Neuronal stem cell (in vitro differentiated cells): ENCODE measurements around the gene SERPINB1.

Experiments
- DNase-seq: peaks from one replicate; pipeline ENCODE4 v3.0.0-alpha.2; 2013; ENCODE audit warnings: low spot score
- H2AFZ ChIP-seq: one replicate; pipeline ENCODE4 v1.6.1; 2013; ENCODE audit warnings: mild to moderate bottlenecking, low read length, inconsistent platforms
- H2AK5ac ChIP-seq: 2 replicates; pipeline ENCODE4 v1.6.1; 2013; ENCODE audit warnings: low read depth, mild to moderate bottlenecking, inconsistent platforms, low read length, moderate library complexity, mixed read lengths
- H2BK120ac ChIP-seq: 2 replicates; pipeline ENCODE4 v1.6.1; 2013; ENCODE audit warnings: low read depth, mild to moderate bottlenecking, inconsistent platforms, low read length, moderate library complexity, mixed read lengths
- H2BK12ac ChIP-seq: one replicate; pipeline ENCODE4 v1.6.1; 2013; ENCODE audit warnings: low read length, inconsistent platforms
- H2BK15ac ChIP-seq: 2 replicates; pipeline ENCODE4 v1.6.1; 2013; ENCODE audit warnings: mild to moderate bottlenecking, low read length, inconsistent platforms, mixed read lengths
- H2BK5ac ChIP-seq: one replicate; pipeline ENCODE4 v1.6.1; 2013; ENCODE audit warnings: inconsistent platforms, mild to moderate bottlenecking, low read length, moderate library complexity
- H3K14ac ChIP-seq: one replicate; pipeline ENCODE4 v1.6.1; 2013; ENCODE audit warnings: low read length, inconsistent platforms
- H3K18ac ChIP-seq: 2 replicates; pipeline ENCODE4 v1.6.1; 2013; ENCODE audit warnings: low read length, inconsistent platforms
- H3K23ac ChIP-seq: 2 replicates; pipeline ENCODE4 v1.6.1; 2013; ENCODE audit warnings: low read depth, mild to moderate bottlenecking, mixed read lengths, low read length, inconsistent platforms; ENCODE audit not compliant: poor library complexity
- H3K27ac ChIP-seq: replicated peaks from 3 replicates; pipeline ENCODE4 v1.5.1; 2013; ENCODE audit warnings: low read length, inconsistent platforms
- H3K27me3 ChIP-seq, 3 experiments: 2 replicates each; pipeline ENCODE4 v1.6.1; 2013; ENCODE audit warnings: low read length in 3 of 3, mild to moderate bottlenecking in 2 of 3, inconsistent platforms in 1 of 3, low read depth in 1 of 3, mixed read lengths in 1 of 3, moderate library complexity in 1 of 3; ENCODE audit not compliant: control insufficient read depth in 3 of 3, insufficient read depth in 3 of 3
- H3K36me3 ChIP-seq, 2 donors: replicated peaks in 1 of 2; 2 replicates each; pipeline ENCODE4 v1.6.1; 2013; ENCODE audit warnings: low read length in 2 of 2; ENCODE audit not compliant: control insufficient read depth in 2 of 2, insufficient read depth in 2 of 2
- H3K4ac ChIP-seq: 2 replicates; pipeline ENCODE4 v1.6.1; 2013; ENCODE audit warnings: inconsistent platforms, mild to moderate bottlenecking, low read length, moderate library complexity
- H3K4me1 ChIP-seq, 2 donors: 1 replicate in 1 of 2; 2 replicates in 1 of 2; pipeline ENCODE4 v1.6.1; 2013; ENCODE audit warnings: low read length in 2 of 2, low read depth in 1 of 2; ENCODE audit not compliant: control insufficient read depth in 2 of 2, insufficient read depth in 1 of 2
- H3K4me2 ChIP-seq: one replicate; pipeline ENCODE4 v1.6.1; 2013; ENCODE audit warnings: mild to moderate bottlenecking, low read length, inconsistent platforms; ENCODE audit not compliant: insufficient read depth, poor library complexity, severe bottlenecking
- H3K4me3 ChIP-seq, 2 donors: 2 replicates each; pipeline ENCODE4 v1.5.1; 2013; ENCODE audit warnings: low read length in 2 of 2, mild to moderate bottlenecking in 2 of 2, inconsistent platforms in 1 of 2, moderate library complexity in 1 of 2
- H3K79me1 ChIP-seq: one replicate; pipeline ENCODE4 v1.6.1; 2013; ENCODE audit warnings: low read depth, mild to moderate bottlenecking, inconsistent platforms, low read length, moderate library complexity
- H3K9ac ChIP-seq: one replicate; pipeline ENCODE4 v1.6.1; 2013; ENCODE audit warnings: mild to moderate bottlenecking, low read depth, low read length, inconsistent platforms; ENCODE audit not compliant: poor library complexity
- H3K9me3 ChIP-seq, 2 donors: replicated peaks in 1 of 2; 2 replicates each; pipeline versions ENCODE3 to v1.6.1; 2013; ENCODE audit warnings: low read length in 2 of 2, mild to moderate bottlenecking in 2 of 2, inconsistent platforms in 1 of 2, low read depth in 1 of 2, mixed read lengths in 1 of 2, moderate library complexity in 1 of 2; ENCODE audit not compliant: control insufficient read depth in 2 of 2, insufficient read depth in 1 of 2
- H4K8ac ChIP-seq: one replicate; pipeline ENCODE4 v1.6.1; 2013; ENCODE audit warnings: low read depth, mild to moderate bottlenecking, inconsistent platforms, low read length, moderate library complexity
- H4K91ac ChIP-seq: one replicate; pipeline ENCODE4 v1.6.1; 2013; ENCODE audit warnings: low read length, low read depth, mild to moderate bottlenecking, inconsistent platforms; ENCODE audit not compliant: poor library complexity
- WGBS, 2 donors: extraction: QIAGEN DNeasy Blood & Tissue Kit; methylation state at CpG; one replicate each; pipeline ENCODE4 v1.1.7; 2013; ENCODE audit warnings: missing lambda C conversion rate in 2 of 2, mixed read lengths in 1 of 2; ENCODE audit not compliant: insufficient read length in 2 of 2, insufficient replicate concordance in 1 of 2; ENCODE audit errors: extremely low coverage in 2 of 2; 5-methylcytosine and 5-hydroxymethylcytosine counted together

The SERPINB1 gene

GRCh38 chr6:2818593-2818992 lies 23.1 kb downstream of the SERPINB1 start:
- no peak overlapping the region for H3K14ac ChIP-seq
- H4K8ac ChIP-seq, result no peak overlapping the region
- H2AK5ac ChIP-seq, result no peak overlapping the region
- no peak overlapping the region for H4K91ac ChIP-seq
- no peaks in the 10 kb centered on the region for H3K79me1 ChIP-seq
- H3K4ac ChIP-seq, result no peak overlapping the region
- no peak overlapping the region for H3K4me2 ChIP-seq
- H3K36me3 ChIP-seq, result no peaks in the 10 kb centered on the region
- no peak overlapping the region for H3K27ac ChIP-seq
- H2BK15ac ChIP-seq, result no peak overlapping the region
- DNase-seq, result no peak
- H2BK120ac ChIP-seq, result no peak overlapping the region
- H3K23ac ChIP-seq, result no peak overlapping the region
- WGBS, 2 donors, result no CpG with 5 or more reads among the region's 3 CpGs
- no peaks in the 10 kb centered on the region for H3K4me1 ChIP-seq
- no peaks in the 10 kb centered on the region for H3K27me3 ChIP-seq
- H2BK12ac ChIP-seq, result no peak overlapping the region
- no peak overlapping the region for H3K18ac ChIP-seq
- no peak overlapping the region for H3K4me3 ChIP-seq
- peaks cover 0 to 17% of the 10 kb centered on the region in 2 donors for H3K9me3 ChIP-seq
- no peak overlapping the region for H3K9ac ChIP-seq
- no peak overlapping the region for H2AFZ ChIP-seq
- no peak overlapping the region for H2BK5ac ChIP-seq

DNA sequence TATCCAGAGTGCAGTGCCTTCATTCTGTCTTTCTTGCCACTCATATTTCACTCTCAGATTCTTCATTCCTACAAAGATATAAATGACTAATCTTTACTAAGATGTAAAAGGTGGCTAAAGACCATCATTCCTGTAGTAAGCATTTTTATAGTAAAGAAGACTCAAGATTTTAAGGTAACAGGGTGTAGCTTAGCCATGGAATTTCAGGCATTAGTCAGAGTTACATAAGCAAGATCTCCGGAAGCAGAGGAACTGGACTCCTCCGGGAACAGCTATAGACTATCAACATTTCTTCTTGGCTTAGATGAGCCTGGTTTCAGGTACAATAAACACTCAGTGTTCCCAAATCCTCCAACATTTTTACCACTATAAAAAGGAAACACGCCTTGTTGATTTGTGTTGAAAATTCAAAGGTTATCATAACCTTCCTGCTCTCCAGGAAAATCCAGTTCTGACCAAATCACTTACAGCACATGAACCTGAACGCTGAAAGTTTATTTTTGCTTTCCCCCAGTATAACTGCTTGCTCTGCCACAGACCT lies 23.7 kb downstream of the SERPINB1 start:
- no peaks in the 10 kb centered on the region for H3K27me3 ChIP-seq
- no peak for DNase-seq
- H3K23ac ChIP-seq, result no peak overlapping the region
- peaks cover 0 to 14% of the 10 kb centered on the region in 2 donors for H3K9me3 ChIP-seq
- H3K27ac ChIP-seq, result no peak overlapping the region
- H3K14ac ChIP-seq, result no peak overlapping the region
- no peak overlapping the region for H4K91ac ChIP-seq
- H3K9ac ChIP-seq, result no peak overlapping the region
- no peak overlapping the region for H2BK5ac ChIP-seq
- H3K4me3 ChIP-seq, result no peak overlapping the region
- no peak overlapping the region for H3K18ac ChIP-seq
- H3K4me1 ChIP-seq, result no peaks in the 10 kb centered on the region
- no peak overlapping the region for H3K4ac ChIP-seq
- H3K36me3 ChIP-seq, result no peaks in the 10 kb centered on the region
- no CpG with 5 or more reads among the region's 4 CpGs for WGBS, 2 donors
- H3K4me2 ChIP-seq, result no peak overlapping the region
- no peak overlapping the region for H2AK5ac ChIP-seq
- H2AFZ ChIP-seq, result no peak overlapping the region
- H3K79me1 ChIP-seq, result no peaks in the 10 kb centered on the region
- no peak overlapping the region for H2BK12ac ChIP-seq
- no peak overlapping the region for H4K8ac ChIP-seq
- no peak overlapping the region for H2BK120ac ChIP-seq
- H2BK15ac ChIP-seq, result no peak overlapping the region

- no peak overlapping the region for H2BK120ac ChIP-seq
- H3K18ac ChIP-seq, result no peak overlapping the region
- H4K91ac ChIP-seq, result no peak overlapping the region
- H2BK15ac ChIP-seq, result no peak overlapping the region
- no peaks in the 10 kb centered on the region for H3K4me1 ChIP-seq
- no peak overlapping the region for H3K9ac ChIP-seq
- H3K79me1 ChIP-seq, result no peaks in the 10 kb centered on the region
- no peaks in the 10 kb centered on the region for H3K36me3 ChIP-seq
- H3K27ac ChIP-seq, result no peak overlapping the region
- H2BK12ac ChIP-seq, result no peak overlapping the region
- H3K14ac ChIP-seq, result no peak overlapping the region
- no peak overlapping the region for H4K8ac ChIP-seq
- peaks cover 0 to 12% of the 10 kb centered on the region in 2 donors for H3K9me3 ChIP-seq
- no peak overlapping the region for H2AK5ac ChIP-seq
- DNase-seq, result no peak
- no peak overlapping the region for H2AFZ ChIP-seq
- no peak overlapping the region for H2BK5ac ChIP-seq
- H3K4ac ChIP-seq, result no peak overlapping the region
- no peak overlapping the region for H3K4me3 ChIP-seq
- H3K27me3 ChIP-seq, result no peaks in the 10 kb centered on the region
- no peak overlapping the region for H3K23ac ChIP-seq
- H3K4me2 ChIP-seq, result no peak overlapping the region
Measured at GRCh38 chr6:2816158-2816557, 25.5 kb downstream of the SERPINB1 start.

GRCh38 chr6:2812695-2813094 lies 29.0 kb downstream of the SERPINB1 start:
- no peaks in the 10 kb centered on the region for H3K4me1 ChIP-seq
- H3K27me3 ChIP-seq, result no peaks in the 10 kb centered on the region
- H3K79me1 ChIP-seq, result no peaks in the 10 kb centered on the region
- H3K36me3 ChIP-seq, result no peaks in the 10 kb centered on the region
- no peak overlapping the region for H2BK15ac ChIP-seq
- no peak overlapping the region for H4K8ac ChIP-seq
- no peak overlapping the region for H3K9ac ChIP-seq
- no peak overlapping the region for H2AFZ ChIP-seq
- H3K4ac ChIP-seq, result no peak overlapping the region
- no peak overlapping the region for H3K4me3 ChIP-seq
- DNase-seq, result no peak
- H2BK5ac ChIP-seq, result no peak overlapping the region
- H3K14ac ChIP-seq, result no peak overlapping the region
- H3K23ac ChIP-seq, result no peak overlapping the region
- no peak overlapping the region for H2BK12ac ChIP-seq
- H3K27ac ChIP-seq, result no peak overlapping the region
- peaks cover 0 to 12% of the 10 kb centered on the region in 2 donors for H3K9me3 ChIP-seq
- no peak overlapping the region for H2BK120ac ChIP-seq
- H4K91ac ChIP-seq, result no peak overlapping the region
- no peak overlapping the region for H3K18ac ChIP-seq
- WGBS, 2 donors, result no CpG with 5 or more reads among the region's 3 CpGs
- no peak overlapping the region for H3K4me2 ChIP-seq
- no peak overlapping the region for H2AK5ac ChIP-seq
